Measurements from ENCODE around the gene CLDN9. TPM values are rescaled to one million over a fixed set of nuclear protein-coding genes. Genes with fewer than 3 reads are reported as not detected.
A peak's percentile ranks its signal among the peaks of the same experiment; 100 is the strongest.

CLDN9 gene
- total RNA-seq, 1 experiment from 2014 or later: 0.05 TPM

GRCh38 chr16:3015865-3016521 lies 3.3 kb downstream of the CLDN9 start:
- no peak for DNase-seq (ENCODE audit: extremely low read depth, low read depth)

DNA sequence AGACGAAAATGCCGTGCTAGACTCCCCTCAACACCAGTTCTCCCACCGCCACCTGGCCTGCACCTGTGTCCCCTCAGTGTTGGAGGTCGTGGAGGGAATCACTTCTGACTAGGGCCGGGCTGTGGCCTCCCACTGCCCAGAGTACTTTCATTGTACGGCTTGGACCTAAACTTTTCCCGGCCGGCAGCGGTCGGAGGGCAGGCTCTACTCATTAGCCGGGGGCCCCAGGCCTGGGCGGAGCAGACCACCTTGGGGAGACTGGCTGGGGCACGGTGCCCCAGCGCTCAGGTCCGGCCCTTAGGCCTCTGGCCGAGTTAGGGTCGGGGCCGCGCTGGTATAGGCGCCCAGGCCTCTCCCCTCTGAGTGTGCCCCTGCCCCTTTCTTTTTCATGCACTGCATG lies 4.6 kb downstream of the CLDN9 start:
- no peak for DNase-seq (ENCODE audit: extremely low read depth, low read depth)

- DNase-seq (ENCODE audit: extremely low read depth, low read depth): no peak
Measured at GRCh38 chr16:3017794-3018506, 5.2 kb downstream of the CLDN9 start, which contains the start of gene CLDN6. Gene CLDN6, minus strand, starts transcription at chr16:3018183. Its CDS starts 2,162 bp downstream, at chr16:3016021.

DNA sequence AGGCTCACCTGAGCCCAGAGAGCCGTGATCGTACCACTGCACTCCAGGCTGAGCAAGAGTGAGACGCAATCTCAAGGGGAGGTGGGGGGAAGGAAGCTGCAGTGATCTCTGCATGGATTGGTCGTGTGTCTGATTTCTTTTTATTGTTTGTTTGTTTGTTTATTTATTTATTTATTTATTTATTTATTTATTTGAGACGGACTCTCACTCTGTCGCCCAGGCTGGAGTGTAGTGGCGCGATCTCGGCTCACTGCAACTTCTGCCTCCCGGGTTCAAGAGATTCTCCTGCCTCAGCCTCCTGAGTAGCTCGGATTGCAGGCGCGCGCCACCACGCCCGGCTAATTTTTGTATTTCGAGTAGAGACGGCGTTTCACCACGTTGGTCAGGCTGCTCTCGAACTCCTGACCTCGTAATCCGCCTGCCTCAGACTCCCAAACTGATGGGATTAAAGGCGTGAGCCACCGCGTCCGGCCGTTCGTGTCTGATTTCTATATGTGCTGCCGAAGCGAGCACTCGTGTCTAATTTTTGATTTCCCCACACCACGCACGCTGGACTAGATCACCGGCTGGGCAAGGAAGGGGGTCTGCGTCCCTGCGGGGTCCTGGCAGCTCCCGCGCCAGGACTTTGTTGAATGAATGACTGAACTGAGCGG lies 7.0 kb downstream of the CLDN9 start:
- no peak for DNase-seq (ENCODE audit: extremely low read depth, low read depth)

GRCh38 chr16:3020247-3020603 lies 7.5 kb downstream of the CLDN9 start, which contains the start of gene TNFRSF12A:
Gene TNFRSF12A, plus strand, starts transcription at chr16:3020368. Its CDS starts 30 bp downstream, at chr16:3020398.
- peak; percentile 80 for DNase-seq (ENCODE audit: extremely low read depth, low read depth)

DNA sequence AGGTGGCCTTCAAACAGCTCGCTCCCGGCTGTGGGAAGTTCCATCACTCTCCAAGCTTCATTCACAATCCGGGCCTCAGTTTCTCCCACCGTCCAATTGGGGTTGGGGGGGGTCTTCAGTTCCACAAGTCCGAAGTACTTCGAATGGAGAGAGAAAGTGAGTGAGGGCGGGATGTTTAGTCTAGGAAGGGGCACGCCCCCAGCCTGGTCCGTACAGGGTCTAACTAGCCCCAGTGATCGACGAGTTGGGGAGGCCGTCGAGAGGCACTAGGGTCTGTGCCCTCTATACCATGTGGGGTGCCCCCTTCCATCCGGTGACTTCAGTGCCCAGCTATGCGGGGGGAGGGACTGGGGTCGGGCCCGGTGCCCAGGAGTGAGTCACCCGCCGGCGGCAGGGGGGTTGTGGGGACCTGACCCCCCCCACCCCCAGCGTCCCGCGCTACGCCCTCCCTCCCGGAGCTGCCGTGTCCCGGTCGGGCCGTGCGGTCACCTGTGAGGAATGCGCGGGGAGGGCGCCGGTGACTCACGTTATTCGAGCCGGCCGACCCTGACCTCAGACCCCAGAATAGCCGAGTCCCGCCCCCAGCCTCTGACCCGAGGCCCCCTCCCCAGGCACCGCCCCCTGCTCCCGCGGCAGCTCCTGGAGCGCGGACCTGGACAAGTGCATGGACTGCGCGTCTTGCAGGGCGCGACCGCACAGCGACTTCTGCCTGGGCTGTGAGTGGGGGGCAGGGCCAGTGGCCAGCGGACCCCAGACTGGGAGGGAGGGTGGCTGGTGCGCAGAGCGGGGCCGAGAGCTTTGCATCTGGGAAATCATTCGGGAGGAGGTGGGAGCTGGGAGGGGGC lies 8.1 kb downstream of the CLDN9 start:
- peak; percentile 80 for DNase-seq (ENCODE audit: extremely low read depth, low read depth)

GRCh38 chr16:3021449-3022207 lies 8.9 kb downstream of the CLDN9 start:
- DNase-seq (ENCODE audit: extremely low read depth, low read depth): peak; percentile 79

DNA sequence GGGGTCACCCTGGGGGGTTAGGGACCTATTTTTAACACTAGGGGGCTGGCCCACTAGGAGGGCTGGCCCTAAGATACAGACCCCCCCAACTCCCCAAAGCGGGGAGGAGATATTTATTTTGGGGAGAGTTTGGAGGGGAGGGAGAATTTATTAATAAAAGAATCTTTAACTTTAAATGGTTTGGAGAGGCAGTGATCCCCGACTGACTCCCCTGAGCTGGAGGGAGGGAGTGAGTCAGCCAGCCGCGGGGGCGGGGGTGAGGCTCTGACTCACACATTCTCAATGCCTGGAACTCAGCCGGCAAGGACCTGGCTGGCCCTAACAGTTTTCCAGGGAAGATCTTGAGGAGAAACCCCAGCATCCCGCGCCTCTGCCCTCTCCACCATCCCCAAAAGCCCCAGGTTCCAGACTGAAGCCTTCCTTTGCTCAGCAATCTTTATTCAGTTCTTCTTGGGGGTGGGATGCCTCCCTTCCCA lies 9.5 kb downstream of the CLDN9 start:
- DNase-seq (ENCODE audit: extremely low read depth, low read depth): peak; percentile 90

DNA sequence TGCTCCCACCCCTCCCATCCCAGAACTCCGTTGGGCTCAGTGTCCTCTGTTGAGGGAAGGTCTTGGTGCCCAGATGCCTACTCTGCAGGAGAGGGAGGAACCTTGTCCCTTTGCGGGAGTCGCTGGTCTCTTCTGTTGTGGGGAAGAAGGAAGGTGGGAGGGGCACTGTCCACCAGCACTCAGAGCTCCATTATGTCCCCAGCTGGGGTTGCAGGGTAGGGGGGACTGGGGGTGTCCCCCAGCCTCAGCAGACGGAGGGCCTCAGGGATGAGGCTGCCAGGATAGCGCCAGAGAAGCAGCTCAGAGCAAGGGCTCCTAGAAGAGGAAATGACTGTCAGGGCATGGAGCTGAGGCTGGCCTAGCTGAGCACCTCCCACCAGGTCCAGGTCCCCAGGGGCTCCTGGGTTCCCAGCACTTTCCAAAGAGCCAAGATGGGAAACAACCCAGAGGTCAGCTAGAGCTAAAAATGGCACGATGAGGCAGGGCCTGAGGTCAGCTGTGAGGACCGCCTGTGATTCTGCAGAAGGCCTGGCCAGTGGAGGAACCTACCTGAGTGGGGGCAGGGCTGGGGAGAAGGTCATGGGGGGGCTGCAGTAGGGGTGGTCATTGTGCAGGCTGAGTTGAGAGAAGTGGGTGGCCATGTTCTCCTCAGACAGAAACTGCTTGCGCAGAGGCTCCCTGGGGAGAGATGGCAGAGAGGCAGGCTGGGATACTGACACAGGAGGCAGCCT lies 10.1 kb downstream of the CLDN9 start:
- no peak for DNase-seq (ENCODE audit: extremely low read depth, low read depth)

DNA sequence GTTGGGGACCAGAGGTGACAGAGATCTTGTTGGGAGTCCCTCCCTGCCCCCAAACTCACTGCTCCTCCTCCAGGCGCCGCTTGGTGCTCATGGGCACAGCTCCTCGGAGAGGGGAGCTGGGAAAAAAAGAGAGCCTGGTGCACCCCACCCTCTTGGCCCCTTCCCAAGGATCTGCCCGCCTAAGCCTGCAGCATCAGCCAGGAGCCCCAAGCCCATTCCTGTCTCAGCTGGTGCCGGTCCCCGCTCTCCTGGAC lies 10.6 kb downstream of the CLDN9 start:
- DNase-seq (ENCODE audit: extremely low read depth, low read depth): peak; percentile 69

- peak; percentile 97 for DNase-seq (ENCODE audit: extremely low read depth, low read depth)
Measured at GRCh38 chr16:3023669-3024478, 11.2 kb downstream of the CLDN9 start, which contains the start of the genes HCFC1R1 and THOC6. Gene HCFC1R1, minus strand, starts transcription at chr16:3023942. Its CDS starts 1 bp downstream, at chr16:3023941. Gene THOC6, plus strand, starts transcription at chr16:3024035. Its CDS starts 292 bp downstream, at chr16:3024327.

DNA sequence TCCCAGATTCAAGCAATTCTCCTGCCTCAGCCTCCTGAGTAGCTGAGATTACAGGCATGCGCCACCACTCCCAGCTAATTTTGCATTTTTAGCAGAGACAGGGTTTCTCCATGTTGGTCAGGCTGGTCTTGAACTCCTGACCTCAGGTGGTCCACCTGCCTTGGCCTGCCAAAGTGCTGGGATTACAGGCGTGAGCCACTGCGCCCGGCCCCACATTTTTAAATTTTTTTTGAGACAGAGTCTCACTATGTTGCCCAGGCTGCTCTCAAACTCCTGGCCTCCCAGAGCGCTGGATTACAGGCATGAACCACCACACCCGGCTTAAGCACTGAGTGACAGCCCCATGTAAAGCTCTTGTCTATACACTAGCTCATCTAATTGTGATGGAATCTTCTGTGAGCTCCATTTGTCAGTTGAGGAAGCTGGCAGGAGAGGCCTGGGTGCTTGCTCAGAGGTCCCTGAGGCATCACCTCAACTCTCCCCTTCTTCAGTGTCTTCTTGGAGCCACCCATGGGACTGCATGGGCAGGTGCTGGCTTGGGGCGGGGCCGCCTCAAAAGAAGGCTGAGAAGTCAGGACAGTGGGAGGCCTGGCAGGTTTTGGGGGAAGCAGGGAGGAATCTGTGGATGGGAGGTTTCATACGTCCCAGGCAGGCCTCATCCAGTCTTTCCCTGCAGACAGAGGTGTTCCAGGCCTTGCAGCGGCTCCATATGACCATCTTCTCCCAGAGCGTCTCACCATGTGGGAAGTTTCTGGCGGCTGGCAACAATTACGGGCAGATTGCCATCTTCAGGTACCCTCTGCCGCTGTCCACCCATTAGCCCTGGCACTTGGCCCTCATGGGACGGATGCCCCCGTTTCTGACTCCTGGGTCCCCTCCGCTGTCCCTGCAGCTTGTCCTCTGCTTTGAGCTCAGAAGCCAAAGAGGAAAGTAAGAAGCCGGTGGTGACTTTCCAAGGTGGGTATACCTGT lies 12.6 kb downstream of the CLDN9 start:
- no peak for DNase-seq (ENCODE audit: extremely low read depth, low read depth)

DNA sequence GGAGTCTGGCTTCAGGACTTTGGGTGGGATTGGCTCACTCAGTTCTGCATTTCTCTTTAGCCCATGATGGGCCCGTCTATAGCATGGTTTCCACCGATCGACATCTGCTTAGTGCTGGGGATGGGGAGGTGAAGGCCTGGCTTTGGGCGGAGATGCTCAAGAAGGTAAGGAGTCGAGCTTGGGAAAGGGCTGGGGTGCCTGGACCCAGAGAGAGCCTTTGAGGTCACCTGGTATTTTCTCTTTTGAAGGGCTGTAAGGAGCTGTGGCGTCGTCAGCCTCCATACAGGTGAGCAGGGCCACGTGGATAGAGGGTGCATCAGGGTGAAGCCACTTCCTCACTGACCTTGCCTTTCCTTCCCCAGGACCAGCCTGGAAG lies 13.3 kb downstream of the CLDN9 start:
- no peak for DNase-seq (ENCODE audit: extremely low read depth, low read depth)

DNA sequence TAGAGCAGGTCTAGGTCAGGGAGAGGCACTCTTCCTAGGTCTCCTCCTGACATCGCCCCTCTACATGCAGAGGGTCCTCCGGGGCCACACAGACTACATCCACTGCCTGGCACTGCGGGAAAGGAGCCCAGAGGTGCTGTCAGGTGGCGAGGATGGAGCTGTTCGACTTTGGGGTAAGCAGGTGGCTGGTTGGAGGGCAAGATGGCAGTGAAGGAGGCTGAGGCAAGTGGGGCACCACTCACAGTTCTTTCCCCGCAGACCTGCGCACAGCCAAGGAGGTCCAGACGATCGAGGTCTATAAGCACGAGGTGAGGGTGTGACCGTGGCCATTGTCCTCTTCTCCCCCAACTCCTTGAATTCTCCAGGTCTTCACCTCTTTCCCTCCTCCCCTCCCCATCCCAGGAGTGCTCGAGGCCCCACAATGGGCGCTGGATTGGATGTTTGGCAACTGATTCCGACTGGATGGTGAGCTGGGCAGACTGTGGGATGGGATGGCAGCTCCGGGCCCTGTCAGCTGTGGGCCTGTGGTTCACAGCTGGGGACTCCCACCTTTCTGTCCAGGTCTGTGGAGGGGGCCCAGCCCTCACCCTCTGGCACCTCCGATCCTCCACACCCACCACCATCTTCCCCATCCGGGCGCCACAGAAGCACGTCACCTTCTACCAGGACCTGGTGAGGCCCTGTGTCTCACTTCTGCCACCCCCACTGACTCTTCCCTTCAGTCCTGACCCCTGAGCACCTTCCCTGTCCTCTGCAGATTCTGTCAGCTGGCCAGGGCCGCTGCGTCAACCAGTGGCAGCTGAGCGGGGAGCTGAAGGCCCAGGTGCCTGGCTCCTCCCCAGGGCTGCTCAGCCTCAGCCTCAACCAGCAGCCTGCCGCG lies 14.1 kb downstream of the CLDN9 start:
- no peak for DNase-seq (ENCODE audit: extremely low read depth, low read depth)

DNA sequence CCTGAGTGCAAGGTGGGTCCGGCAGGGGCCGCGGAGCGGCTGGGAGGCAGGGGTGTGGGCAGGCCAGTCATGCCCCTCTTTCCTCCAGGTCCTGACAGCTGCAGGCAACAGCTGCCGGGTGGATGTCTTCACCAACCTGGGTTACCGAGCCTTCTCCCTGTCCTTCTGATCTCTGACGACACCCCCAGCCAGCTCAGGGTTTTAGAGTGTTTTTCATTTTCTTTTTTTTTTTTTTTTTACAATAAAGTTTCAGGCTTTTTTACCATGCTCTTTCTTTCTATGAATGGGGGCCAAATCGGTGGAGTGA lies 14.7 kb downstream of the CLDN9 start:
- no peak for DNase-seq (ENCODE audit: extremely low read depth, low read depth)

GRCh38 chr16:3027983-3028715 lies 15.4 kb downstream of the CLDN9 start:
- DNase-seq (ENCODE audit: extremely low read depth, low read depth): peak; percentile 87
